ENCODE data around the gene MAP4. TPM values are rescaled to one million over a fixed set of nuclear protein-coding genes. Genes with fewer than 3 reads are reported as not detected.

MAP4 gene
- total RNA-seq, 6 donors from 2014 or later = 106 to 199 (median 148) TPM

DNA sequence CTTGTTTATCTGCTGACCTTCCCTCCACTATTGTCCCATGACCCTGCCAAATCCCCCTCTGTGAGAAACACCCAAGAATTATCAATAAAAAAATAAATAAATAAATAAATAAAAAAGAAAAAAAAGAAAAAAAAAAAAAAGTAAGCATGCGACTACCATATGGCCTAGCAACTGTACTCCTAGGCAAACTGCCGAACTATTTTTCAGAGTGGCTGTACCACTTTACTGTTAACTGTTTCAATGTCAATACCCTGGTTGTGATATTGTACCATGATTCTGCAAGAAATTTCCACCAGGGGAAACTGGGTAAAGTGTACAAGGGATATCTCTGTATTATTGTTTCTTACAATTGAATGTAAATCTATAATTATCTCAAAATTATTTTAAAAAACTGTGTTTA is 41.3 kb upstream of the MAP4 start:
- H3K36me3 ChIP-seq = no peaks in the 10 kb centered on the region
- ATAC-seq (ENCODE audit: low FRiP score in 2 of 2) = no peak
- no peaks in the 10 kb centered on the region for H3K9me3 ChIP-seq
- no peaks in the 10 kb centered on the region for H3K27me3 ChIP-seq
- H3K4me3 ChIP-seq = no peak overlapping the region
- WGBS, 2 donors = 51 to 69% methylated on average over 2 of the region's 2 CpGs
- H3K27ac ChIP-seq = no peak overlapping the region
- H3K4me1 ChIP-seq = peaks cover 3 to 15% (median 10%) of the 10 kb centered on the region in 4 donors
- no peak for DNase-seq
- TF ChIP-seq POLR2A (IDR thresholded peaks at IDR 0.05) (no peak), EP300 (IDR thresholded peaks at IDR 0.05) (no peak), POLR2AphosphoS5 (IDR thresholded peaks at IDR 0.05) (no peak)
- TF ChIP-seq, protein P1, sequence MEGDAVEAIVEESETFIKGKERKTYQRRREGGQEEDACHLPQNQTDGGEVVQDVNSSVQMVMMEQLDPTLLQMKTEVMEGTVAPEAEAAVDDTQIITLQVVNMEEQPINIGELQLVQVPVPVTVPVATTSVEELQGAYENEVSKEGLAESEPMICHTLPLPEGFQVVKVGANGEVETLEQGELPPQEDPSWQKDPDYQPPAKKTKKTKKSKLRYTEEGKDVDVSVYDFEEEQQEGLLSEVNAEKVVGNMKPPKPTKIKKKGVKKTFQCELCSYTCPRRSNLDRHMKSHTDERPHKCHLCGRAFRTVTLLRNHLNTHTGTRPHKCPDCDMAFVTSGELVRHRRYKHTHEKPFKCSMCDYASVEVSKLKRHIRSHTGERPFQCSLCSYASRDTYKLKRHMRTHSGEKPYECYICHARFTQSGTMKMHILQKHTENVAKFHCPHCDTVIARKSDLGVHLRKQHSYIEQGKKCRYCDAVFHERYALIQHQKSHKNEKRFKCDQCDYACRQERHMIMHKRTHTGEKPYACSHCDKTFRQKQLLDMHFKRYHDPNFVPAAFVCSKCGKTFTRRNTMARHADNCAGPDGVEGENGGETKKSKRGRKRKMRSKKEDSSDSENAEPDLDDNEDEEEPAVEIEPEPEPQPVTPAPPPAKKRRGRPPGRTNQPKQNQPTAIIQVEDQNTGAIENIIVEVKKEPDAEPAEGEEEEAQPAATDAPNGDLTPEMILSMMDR (IDR thresholded peaks at IDR 0.05) = no peak

DNA sequence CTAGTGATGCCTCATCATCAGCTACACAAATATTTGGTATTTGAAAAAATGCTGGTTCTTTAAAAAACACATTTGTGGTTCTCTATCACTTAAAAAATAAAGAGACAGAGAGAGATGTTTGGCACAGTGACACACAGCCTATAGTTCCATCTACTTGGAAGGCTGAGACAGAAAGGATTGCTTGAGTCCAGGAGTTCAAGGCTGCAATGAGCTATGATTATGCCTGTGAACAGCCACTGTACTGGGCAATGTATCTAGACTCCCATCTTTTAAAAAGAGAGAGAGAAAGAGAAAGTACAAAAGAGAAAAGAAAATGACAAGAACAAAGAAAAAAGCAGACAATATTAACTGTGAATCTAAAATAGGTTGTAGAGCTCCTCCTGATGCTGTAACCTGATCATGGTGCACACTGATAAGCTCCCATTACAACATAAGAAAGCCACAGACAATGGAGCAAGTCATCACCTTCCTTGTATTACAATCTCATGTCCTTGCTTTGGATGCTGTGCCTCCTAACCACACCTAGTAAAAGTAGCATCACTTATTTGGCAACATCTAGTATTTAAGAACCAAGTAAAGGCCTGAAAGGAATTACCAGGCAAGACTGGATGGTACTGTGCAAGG is 31.7 kb upstream of the MAP4 start:
- no peaks in the 10 kb centered on the region for H3K9me3 ChIP-seq
- no peaks in the 10 kb centered on the region for H3K27me3 ChIP-seq
- TF ChIP-seq POLR2A (IDR thresholded peaks at IDR 0.05) = no peak
- no peak for TF ChIP-seq POLR2AphosphoS5 (IDR thresholded peaks at IDR 0.05)
- TF ChIP-seq EP300 (IDR thresholded peaks at IDR 0.05) = no peak
- TF ChIP-seq, protein P1 (IDR thresholded peaks at IDR 0.05) = no peak
- DNase-seq (no peak), ATAC-seq (ENCODE audit: low FRiP score in 2 of 2) (no peak)
- H3K27ac ChIP-seq = no peak overlapping the region
- H3K4me1 ChIP-seq = peaks cover 0 to 4% (median 0%) of the 10 kb centered on the region in 4 donors
- H3K4me3 ChIP-seq = no peak overlapping the region
- peaks cover 0 to 10% (median 6%) of the 10 kb centered on the region in 4 donors for H3K36me3 ChIP-seq

DNA sequence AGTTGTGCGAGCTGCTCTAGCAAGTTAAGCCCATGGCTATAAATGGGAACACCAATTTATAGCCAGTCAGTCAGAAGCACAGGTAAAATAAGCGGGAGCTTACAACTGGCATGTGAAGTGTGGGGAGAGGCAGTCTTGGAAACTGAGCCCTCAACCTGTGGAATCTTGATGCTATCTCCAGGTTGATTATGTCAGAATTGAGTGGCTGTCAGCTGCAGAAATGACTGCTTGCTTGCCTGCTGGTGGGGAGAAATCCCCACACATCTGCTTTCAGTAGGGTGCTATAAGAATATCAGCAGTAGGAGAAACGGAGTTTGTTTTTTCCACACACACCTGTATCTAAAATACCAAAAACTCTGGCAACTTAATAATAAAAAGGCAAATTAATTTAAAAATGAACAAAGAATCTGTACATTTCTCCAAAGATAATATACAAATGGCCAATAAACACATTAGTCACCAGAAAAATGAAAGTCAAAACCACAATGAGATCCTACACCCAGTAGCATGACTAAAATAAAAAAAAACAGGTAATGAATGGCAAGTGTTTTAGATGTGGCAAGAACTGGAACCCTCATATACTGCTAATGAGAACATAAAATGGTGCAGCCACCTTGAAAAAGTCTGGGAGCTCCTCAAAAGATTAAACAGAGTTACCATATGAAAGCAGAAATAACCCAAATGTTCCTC is 26.0 kb upstream of the MAP4 start:
- Histone ChIP-seq H3K9me3 (no peaks in the 10 kb centered on the region), H3K27me3 (no peaks in the 10 kb centered on the region), H3K36me3 (no peaks in the 10 kb centered on the region), H3K27ac (no peak overlapping the region), H3K4me3 (no peak overlapping the region), H3K4me1 (peaks cover 15 to 25% (median 20%) of the 10 kb centered on the region in 4 donors)
- ATAC-seq (ENCODE audit: low FRiP score in 2 of 2) (no peak), DNase-seq (no peak)
- TF ChIP-seq EP300 (IDR thresholded peaks at IDR 0.05) (no peak), POLR2AphosphoS5 (IDR thresholded peaks at IDR 0.05) (no peak), POLR2A (IDR thresholded peaks at IDR 0.05) (no peak)
- TF ChIP-seq, protein P1 (IDR thresholded peaks at IDR 0.05) = no peak
- WGBS, 2 donors = 91 to 93% methylated on average over 3 of the region's 3 CpGs

DNA sequence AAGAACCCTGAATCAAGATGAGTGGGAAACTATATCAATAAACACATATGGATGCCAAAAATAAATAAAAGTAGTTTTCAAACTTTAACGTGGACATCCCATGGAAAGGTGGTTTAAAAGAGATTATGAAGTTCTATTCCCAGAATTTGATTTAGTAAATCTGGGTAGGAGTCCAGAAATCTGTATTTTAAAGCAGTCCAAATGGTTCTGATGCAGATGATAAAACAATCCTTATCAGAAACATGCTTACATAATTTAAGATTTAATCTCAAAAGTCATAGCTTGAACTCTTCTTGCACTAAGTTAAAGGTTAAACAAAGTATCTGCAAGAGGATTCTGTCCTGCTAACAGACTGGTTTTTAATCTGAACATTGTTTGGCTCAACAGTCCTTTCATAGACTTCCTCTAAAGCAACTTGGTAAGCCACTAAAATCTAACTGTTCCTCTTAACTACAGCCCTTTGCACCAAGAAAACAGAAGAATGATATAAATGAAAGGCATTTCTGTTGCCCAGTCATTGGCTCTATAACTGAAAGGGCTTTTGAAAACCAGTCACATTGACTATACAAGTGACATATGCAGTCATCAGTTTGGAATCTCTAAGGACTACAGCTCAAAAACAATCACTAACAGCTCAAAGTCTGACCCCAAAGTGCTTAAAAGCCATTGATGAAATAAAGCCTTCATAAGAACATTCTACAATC is 23.4 kb upstream of the MAP4 start:
- Histone ChIP-seq H3K4me1 (peaks cover 15 to 43% (median 26%) of the 10 kb centered on the region in 4 donors), H3K27ac (peak overlapping the region; percentile 49 to 77 (median 63)), H3K4me3 (no peak overlapping the region), H3K9me3 (no peaks in the 10 kb centered on the region), H3K27me3 (no peaks in the 10 kb centered on the region), H3K36me3 (no peaks in the 10 kb centered on the region)
- ATAC-seq (ENCODE audit: low FRiP score in 2 of 2) (peak; percentile 38 to 49), DNase-seq (no peak)
- TF ChIP-seq POLR2A (IDR thresholded peaks at IDR 0.05) (no peak), POLR2AphosphoS5 (IDR thresholded peaks at IDR 0.05) (no peak), EP300 (IDR thresholded peaks at IDR 0.05) (no peak)
- TF ChIP-seq, protein P1 (IDR thresholded peaks at IDR 0.05) = no peak
- 0% methylated on average over 1 of the region's 1 CpG for WGBS, 2 donors
